ENCODE results near the gene NRTN. TPM values are rescaled to one million over a fixed set of nuclear protein-coding genes. Genes with fewer than 3 reads are reported as not detected.

The NRTN gene
- total RNA-seq, 1 experiment from 2014 or later = 0.80 TPM

DNA sequence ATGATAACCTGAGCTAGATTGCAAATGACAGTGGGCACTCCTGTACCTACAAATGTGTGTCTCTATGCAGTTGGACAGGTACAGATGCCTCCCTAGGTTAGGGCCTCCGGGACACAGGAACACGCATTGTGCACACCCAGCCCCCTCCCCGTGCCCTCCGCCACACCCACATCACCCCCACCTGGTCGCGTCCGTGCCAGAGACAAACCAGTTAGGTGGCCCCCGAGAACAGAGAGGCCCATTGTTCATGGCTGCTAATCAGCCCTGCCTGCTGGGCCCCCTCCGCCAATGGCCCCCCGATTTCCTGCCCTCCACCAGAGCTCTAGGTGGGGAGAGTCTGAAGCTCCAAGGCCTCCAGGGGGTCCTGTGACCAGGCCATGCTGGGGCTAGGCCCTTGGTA lies 13.7 kb downstream of the NRTN start:
- H3K27me3 ChIP-seq (ENCODE audit: control insufficient read depth, insufficient read depth, low read length) = no peaks in the 10 kb centered on the region
- no peak for DNase-seq (ENCODE audit: low read depth, low spot score)
- H3K4me3 ChIP-seq (ENCODE audit: low read depth in 2 of 2, low read length in 2 of 2) = no peak overlapping the region
- no TSS peak for BruUV-seq (replicated peaks)
- H3K9me3 ChIP-seq (ENCODE audit: control insufficient read depth, insufficient read depth, low read depth, low read length) = no peaks in the 10 kb centered on the region
- in situ Hi-C loops (cut with HindIII; ENCODE audit: low pct_unique_long_range_greater_than_20kb, low sequenced_read_pairs) = no loop called here
- no peak for ATAC-seq
- no peaks in the 10 kb centered on the region for H3K36me3 ChIP-seq (ENCODE audit: control insufficient read depth, insufficient read depth, low read length)
- H3K4me1 ChIP-seq (ENCODE audit: control insufficient read depth, insufficient read depth, low read length) = no peaks in the 10 kb centered on the region; the same call in 1 of the 2 replicates
- ChIA-PET CTCF (no interaction called here), POLR2A (no interaction called here)
- H3K27ac ChIP-seq (ENCODE audit: low read length) = no peak overlapping the region
- TF ChIP-seq POLR2AphosphoS5 (IDR thresholded peaks at IDR 0.05; ENCODE audit: low read depth, low read length) (no peak), SIN3A (IDR thresholded peaks at IDR 0.05; ENCODE audit: borderline replicate concordance, insufficient read depth, low read depth, low read length) (no peak), TCF7L2 (IDR thresholded peaks at IDR 0.05; ENCODE audit: low read depth, low read length) (no peak)
- TF ChIP-seq, protein P1, sequence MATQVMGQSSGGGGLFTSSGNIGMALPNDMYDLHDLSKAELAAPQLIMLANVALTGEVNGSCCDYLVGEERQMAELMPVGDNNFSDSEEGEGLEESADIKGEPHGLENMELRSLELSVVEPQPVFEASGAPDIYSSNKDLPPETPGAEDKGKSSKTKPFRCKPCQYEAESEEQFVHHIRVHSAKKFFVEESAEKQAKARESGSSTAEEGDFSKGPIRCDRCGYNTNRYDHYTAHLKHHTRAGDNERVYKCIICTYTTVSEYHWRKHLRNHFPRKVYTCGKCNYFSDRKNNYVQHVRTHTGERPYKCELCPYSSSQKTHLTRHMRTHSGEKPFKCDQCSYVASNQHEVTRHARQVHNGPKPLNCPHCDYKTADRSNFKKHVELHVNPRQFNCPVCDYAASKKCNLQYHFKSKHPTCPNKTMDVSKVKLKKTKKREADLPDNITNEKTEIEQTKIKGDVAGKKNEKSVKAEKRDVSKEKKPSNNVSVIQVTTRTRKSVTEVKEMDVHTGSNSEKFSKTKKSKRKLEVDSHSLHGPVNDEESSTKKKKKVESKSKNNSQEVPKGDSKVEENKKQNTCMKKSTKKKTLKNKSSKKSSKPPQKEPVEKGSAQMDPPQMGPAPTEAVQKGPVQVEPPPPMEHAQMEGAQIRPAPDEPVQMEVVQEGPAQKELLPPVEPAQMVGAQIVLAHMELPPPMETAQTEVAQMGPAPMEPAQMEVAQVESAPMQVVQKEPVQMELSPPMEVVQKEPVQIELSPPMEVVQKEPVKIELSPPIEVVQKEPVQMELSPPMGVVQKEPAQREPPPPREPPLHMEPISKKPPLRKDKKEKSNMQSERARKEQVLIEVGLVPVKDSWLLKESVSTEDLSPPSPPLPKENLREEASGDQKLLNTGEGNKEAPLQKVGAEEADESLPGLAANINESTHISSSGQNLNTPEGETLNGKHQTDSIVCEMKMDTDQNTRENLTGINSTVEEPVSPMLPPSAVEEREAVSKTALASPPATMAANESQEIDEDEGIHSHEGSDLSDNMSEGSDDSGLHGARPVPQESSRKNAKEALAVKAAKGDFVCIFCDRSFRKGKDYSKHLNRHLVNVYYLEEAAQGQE (IDR thresholded peaks at IDR 0.05; ENCODE audit: insufficient read depth in 1 of 2, low read depth in 2 of 2, low read length in 1 of 2) = no peak
- TF ChIP-seq, protein P2, sequence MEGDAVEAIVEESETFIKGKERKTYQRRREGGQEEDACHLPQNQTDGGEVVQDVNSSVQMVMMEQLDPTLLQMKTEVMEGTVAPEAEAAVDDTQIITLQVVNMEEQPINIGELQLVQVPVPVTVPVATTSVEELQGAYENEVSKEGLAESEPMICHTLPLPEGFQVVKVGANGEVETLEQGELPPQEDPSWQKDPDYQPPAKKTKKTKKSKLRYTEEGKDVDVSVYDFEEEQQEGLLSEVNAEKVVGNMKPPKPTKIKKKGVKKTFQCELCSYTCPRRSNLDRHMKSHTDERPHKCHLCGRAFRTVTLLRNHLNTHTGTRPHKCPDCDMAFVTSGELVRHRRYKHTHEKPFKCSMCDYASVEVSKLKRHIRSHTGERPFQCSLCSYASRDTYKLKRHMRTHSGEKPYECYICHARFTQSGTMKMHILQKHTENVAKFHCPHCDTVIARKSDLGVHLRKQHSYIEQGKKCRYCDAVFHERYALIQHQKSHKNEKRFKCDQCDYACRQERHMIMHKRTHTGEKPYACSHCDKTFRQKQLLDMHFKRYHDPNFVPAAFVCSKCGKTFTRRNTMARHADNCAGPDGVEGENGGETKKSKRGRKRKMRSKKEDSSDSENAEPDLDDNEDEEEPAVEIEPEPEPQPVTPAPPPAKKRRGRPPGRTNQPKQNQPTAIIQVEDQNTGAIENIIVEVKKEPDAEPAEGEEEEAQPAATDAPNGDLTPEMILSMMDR (IDR thresholded peaks at IDR 0.05) = no peak
- intact Hi-C loops (cut with micrococcal nuclease; ENCODE audit: unreplicated experiment) = no loop called here

DNA sequence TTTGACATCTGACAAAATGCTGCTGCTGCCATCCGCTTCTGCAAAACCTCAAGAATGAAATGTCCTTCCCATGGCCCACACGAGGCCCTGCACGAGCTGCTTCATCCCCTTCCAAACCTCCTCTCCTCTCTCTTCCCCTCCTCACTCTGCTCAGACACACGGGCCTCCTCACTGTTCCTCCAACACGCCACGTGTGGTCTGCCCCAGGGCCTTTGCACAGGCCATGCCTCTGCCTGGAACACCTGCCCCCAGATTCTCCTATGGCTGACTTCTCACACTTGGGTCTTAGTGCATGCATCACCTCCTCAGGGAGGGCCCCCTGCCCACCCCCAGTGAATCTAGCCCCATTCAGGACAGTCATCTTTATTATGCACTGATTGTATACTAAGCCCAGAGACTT lies 15.9 kb downstream of the NRTN start:
- ATAC-seq (no peak), DNase-seq (ENCODE audit: low read depth, low spot score) (no peak)
- Histone ChIP-seq H3K4me3 (ENCODE audit: low read depth in 2 of 2, low read length in 2 of 2) (no peak overlapping the region), H3K9me3 (ENCODE audit: control insufficient read depth, insufficient read depth, low read depth, low read length) (no peaks in the 10 kb centered on the region), H3K36me3 (ENCODE audit: control insufficient read depth, insufficient read depth, low read length) (no peaks in the 10 kb centered on the region), H3K27me3 (ENCODE audit: control insufficient read depth, insufficient read depth, low read length) (no peaks in the 10 kb centered on the region), H3K27ac (ENCODE audit: low read length) (no peak overlapping the region), H3K4me1 (ENCODE audit: control insufficient read depth, insufficient read depth, low read length) (no peaks in the 10 kb centered on the region; the same call in 1 of the 2 replicates)
- ChIA-PET CTCF (no interaction called here), POLR2A (interaction anchor here (0.6 kb wide), 3 partner anchors 68 to 316 kb away, joined by 3 to 6 read pairs (median 5); partner anchors contain the start of gene CATSPERD)
- TF ChIP-seq TCF7L2 (IDR thresholded peaks at IDR 0.05; ENCODE audit: low read depth, low read length) (no peak), SIN3A (IDR thresholded peaks at IDR 0.05; ENCODE audit: borderline replicate concordance, insufficient read depth, low read depth, low read length) (no peak), POLR2AphosphoS5 (IDR thresholded peaks at IDR 0.05; ENCODE audit: low read depth, low read length) (no peak)
- TF ChIP-seq, protein P2 (IDR thresholded peaks at IDR 0.05) = no peak
- TF ChIP-seq, protein P1 (IDR thresholded peaks at IDR 0.05; ENCODE audit: insufficient read depth in 1 of 2, low read depth in 2 of 2, low read length in 1 of 2) = no peak
- in situ Hi-C loops (cut with HindIII; ENCODE audit: low pct_unique_long_range_greater_than_20kb, low sequenced_read_pairs) (no loop called here), intact Hi-C loops (cut with micrococcal nuclease; ENCODE audit: unreplicated experiment) (no loop called here)
- BruUV-seq (replicated peaks) = no TSS peak
